GM18507 (cell line): ENCODE data around the gene GNAT2.

Experiments
- DNase-seq: peaks from one replicate; pipeline ENCODE4 v3.0.0; 2011; ENCODE audit warnings: low read depth; ENCODE audit not compliant: insufficient read length; ENCODE audit errors: extremely low spot score
- FAIRE-seq: peaks from 2 replicates; lab custom pipeline; 2011; peaks lifted over from hg19 to GRCh38; lab: Jason Lieb, UNC

GNAT2 gene

DNA sequence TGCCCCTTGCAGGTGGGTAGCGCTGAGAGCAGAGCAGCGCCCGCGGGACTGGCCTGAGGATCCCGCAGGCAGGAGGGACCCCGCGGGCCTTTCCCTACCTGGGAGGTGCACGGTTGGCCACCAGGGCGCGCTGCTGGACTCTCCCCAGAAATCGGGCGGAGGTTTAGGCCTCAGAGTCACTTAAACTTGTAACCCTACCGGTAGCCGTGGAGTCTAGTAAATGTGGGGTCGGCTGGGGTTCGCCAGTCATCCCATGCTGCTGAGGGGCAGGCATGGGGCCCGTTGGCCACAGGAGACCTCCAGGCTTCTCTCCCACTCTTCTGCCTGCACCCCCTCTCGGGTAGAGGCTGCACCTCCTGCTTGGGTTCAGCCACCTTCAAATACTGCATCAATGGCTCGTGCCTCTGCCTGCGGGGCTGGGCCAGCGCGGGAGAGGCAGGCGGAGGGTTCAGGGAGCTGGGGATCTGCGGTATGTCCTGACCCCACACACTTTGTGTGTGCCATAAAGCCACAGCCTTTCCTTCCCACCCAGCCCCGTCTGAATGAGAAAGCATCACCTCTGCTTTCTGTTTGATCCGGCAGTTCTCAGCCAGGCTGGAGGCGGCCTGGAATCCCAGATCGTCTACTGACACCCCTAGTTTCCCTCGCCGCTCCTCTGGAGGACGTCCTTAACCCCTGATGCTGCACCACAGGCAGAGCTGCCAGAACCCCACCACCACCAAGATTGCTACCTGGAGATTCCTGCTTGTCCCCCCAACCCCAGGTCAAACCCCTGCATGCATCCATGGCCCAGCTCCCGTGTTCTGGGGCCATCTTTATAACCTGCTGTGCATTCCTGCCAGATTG, 24.2 kb upstream of the GNAT2 start:
- DNase-seq, result peak; percentile 65
- FAIRE-seq, result peak; percentile 70

DNA sequence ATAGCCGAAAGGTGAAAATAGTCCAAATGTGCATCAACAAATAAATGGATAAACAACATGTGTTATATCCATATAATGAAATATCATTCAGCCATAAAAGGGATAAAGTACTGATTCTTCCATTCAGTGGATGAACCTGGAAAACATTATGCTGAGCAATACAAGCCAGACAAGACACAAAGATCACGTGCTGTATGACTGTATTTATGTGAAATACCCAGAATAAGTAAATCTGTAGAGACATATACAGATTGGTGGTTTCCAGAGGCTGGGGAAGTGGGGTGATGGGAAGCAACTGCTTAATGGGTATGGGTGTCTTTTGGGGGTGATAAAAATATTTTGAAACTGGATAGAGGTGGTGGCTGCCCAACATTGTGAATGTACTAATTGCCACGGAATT, 23.2 kb upstream of the GNAT2 start:
- FAIRE-seq (no peak), DNase-seq (no peak)

DNA sequence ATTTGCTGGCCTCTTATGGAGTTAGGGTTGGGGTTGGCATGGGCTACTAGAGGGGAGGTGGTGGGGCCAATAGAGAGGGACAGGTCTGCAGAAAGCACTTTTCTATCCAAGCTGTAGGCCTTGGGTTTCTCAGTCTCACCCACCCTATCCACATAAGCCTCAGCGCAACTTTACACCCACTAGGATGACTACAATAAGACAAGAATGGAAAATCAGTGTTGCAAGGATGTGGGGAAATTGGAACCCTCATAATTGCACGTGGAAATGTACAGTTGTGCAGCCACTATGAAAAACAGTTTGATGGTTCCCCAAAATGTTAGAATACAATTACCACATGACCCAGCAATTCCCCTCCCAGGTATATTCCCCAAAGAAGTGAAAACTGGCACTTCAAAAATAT, 22.4 kb upstream of the GNAT2 start:
- DNase-seq (no peak), FAIRE-seq (no peak)

DNA sequence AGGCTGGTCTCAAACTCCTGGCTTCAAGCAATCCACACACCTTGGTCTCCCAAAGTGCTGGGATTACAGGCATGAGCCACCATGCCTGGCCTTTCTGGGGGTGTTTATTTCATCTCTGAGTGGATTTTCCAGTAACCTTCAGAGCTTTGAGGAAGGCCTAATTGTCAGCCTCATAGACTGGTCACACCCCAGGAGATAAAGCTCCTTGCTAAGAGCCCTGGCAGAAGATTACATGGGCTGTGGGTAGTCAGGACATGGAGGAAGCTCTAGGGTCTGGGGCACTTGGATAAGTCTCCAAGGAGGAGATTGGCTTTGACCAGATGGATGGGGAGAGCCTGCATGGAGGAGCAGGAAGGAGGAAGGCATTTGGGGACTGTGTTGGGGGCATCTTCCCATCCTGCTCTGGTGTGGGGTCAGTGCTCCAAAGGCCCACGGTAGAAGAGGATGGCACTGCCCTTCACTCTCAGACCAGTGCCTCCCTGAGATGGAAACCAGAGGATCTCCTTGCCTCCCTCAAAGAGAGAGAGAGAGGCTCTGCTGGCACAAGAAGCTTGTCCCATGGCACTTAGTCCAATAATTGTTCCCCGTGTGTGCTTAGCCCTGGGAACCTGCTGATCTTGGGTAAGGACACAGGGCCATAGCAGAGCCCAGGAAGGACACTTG, 21.8 kb upstream of the GNAT2 start:
- no peak for FAIRE-seq

DNA sequence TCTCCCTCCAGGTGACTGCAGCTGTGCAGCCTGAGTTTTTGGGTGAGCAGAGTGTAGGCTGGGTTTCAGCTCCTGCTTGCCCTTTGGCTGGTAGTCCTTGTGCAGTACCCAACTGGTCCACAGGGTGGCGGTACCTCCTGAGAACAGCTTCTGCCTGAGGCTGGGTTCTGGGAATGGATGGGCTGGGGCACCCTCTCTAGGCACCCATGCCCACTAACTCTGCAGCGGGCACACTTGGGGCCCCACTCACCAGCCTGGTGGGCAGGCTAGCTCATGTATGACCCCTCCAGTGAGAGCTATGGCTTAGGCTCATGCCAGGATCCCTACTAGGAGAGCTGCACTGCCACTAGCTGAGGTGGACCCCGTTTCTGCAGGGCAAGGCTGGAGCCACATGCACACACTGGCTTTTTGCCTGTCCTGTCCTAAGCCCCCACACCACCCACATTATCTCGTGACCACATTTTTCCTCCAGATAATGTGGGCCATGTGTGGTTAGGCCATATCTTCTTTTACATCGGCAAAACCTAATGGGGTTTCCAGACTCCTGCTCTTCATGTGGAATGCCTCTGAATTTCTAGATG, 21.0 kb upstream of the GNAT2 start:
- DNase-seq (no peak), FAIRE-seq (peak; percentile 77)

More for the DNA sequence above, 21.8 kb upstream of the GNAT2 start:
- no peak for DNase-seq

DNA sequence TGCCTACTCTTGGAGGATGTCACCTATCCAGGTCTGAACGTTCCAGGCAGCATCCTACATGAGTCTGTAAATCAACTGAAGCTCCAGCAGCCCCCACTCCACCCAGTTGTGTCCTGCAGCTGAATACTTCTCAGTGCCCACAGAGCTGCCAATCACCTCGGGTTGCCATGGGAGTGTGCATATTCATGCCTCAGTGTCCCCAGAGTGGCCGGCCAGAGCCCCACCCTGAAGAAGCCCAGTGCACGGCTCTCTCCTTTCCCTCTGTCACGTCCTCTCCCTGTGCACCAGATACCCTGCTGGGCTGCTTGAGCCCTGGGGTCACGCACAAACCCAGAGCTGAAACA, 20.4 kb upstream of the GNAT2 start:
- no peak for DNase-seq
- no peak for FAIRE-seq

DNA sequence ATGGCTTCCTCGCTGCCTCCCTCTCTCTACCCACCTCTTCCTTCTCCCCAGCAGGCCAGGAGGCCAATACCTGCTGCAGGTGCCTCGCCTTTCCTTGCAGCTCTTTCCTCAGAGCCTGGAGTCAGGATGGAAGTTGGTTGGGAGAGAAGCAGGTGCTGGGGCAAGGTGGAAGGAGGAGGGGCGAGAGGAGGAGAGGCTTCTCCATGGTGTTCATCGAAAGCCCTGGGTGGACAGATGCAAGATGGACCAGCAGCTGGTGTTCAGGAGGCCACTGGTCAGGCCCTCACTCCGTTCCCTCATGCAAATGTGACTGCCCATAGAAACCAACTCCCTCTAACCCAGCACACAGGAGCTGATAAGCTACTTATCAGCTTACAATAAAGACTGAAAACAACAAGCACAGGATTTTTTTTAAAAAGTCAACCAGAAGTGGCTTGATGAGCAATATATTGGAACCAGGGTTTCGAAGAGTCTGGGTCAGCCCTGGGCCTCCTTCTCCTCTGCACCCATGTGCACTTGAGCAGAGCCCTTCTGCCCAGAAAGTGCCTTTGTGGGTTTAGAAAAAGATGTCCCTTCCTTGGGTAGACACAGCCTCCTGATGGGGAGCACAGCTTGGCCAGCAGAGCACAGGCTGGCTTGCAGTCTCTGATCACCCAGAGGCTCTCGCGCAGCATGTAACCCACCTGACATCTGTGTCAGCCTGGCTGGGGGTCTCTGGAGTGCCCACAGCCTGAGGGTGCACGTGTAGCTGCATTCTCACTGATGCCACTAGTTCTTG, 19.8 kb upstream of the GNAT2 start:
- FAIRE-seq (no peak), DNase-seq (no peak)

DNA sequence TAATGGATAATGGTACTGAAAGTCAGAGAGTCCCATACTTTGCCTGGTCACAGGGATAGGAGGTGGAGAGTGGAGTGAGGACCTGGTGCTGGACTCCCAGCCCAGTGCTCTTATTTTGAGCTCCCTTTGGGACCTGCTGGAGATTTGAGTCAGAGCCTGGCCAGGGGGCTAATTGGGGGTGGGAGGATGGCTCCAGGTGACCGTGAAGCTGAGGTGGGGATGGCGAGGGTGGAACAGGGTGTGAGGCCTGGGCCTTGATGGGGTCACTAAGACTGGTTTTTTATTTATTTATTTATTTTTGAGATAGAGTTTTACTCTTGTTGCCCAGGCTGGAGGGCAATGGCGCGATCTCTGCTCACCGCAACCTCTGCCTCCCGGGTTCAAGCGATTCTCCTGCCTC, 18.0 kb upstream of the GNAT2 start:
- DNase-seq (no peak), FAIRE-seq (no peak)

DNA sequence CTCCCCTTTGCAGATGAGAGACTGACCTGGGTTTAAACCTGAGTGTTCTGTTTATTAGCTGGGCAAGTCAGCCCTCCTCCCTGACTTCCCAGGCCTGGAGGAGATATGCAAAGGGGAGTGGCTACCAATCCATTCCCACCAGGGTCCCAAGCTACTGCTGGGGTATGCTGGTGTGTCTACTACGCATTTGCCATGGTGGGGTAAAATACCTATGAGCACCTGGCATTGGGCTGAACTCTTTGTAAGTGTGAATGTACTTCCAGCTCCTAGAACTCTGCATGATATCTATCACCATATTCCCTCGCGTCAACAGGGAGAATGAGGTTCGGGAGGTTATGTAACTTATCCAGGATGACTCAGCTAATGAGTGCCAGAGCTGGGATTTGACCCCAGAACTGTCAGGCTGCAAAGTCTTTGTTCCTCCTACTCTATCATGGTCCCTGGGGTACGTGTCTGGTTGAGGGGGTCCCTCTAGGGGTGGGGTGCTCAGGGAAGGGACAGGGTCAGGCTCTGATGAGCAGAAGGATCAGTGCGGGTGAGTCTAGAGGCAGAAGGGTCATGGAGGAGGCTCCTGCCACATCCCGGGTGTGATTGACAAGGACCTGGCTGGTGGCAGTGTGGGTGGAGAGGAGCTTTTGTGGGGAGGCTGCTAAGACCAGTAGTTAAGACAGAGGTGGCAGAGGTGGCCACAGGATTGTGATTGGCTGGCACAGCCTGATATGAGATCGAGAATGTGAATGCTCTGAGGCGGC, 17.0 kb upstream of the GNAT2 start:
- no peak for FAIRE-seq
- no peak for DNase-seq

DNA sequence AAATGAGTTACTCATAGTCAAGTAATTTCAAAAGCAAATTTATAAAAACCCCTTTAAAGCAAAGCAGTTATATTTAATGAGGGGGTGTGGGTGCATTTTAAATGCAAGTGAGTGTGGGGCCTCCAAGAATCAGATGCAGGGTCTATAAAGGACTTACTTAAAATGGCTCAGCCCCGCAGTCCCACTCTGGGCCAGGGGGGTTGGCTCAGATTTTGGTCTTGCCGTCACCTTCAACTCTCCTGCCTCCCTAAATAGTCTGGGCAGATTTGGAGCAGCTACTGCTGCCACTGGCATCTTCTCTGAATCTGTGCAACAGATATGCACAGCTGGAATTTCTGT, 16.4 kb upstream of the GNAT2 start:
- no peak for FAIRE-seq
- DNase-seq, result no peak

DNA sequence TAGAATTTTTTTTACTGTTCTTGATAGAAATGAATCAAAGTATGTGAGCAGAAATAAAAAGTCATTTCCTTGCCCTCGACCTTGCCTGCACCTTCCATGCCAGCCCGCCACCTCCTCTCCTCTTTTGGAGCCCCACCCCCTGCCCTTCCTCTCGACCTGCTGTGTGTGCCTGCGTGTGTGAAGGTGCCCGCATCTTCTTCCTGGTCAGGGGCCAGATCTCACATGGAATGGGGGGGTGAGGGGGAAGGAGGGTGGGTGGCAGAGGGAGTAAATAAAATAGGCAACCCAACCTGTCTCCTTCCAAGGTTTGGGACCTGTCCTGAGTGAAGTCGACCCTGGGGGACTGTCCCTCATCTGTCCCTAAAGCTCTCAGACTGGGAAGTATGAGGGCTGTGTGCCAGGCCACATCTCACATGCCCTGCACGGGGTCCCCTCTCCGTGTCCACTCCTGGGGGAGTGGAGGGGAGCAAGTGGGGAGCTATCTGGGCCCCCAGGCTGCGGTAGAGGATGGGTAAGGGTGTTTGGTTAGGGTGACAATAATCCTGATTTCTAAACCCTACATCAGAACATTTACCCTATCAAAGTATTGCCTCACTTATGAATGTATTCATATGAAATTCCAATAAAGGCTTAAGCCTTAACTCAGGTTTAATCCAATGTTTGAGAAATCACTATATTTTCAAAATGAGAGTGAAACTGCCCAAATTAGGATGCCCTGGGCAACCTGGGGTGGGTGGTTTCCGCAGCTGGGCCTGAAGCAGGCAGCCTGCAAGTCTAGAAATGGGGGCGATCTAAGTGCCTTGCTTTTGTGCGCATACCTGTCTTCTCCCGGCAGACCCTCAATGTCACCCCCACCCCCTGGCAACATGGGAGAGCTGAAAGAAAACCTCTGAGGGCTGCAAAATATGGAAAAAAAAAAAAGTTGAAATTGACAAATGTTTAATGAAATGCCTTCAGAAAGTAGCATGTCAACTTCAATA, 15.6 kb upstream of the GNAT2 start:
- no peak for DNase-seq

DNA sequence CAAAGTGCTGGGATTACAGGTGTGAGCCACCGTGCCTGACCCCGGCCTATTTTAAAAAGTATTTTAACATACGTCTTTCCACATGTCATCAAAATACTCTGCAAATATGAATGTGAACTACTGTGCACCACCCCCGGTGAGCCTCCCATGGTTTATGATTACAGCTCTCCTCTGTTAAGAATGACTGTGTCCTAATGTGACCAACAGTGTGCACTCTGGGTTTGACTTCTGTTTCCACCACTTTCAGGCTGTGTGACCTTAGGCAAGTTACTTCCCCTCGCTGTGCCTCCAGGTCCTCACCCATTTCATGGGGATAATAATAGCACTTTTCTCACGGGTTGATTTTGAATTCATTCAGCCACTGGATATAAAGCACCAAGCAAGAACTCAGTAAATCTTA, 14.9 kb upstream of the GNAT2 start:
- FAIRE-seq (peak; percentile 12), DNase-seq (no peak)

More for the DNA sequence above, 15.6 kb upstream of the GNAT2 start:
- FAIRE-seq, result no peak

DNA sequence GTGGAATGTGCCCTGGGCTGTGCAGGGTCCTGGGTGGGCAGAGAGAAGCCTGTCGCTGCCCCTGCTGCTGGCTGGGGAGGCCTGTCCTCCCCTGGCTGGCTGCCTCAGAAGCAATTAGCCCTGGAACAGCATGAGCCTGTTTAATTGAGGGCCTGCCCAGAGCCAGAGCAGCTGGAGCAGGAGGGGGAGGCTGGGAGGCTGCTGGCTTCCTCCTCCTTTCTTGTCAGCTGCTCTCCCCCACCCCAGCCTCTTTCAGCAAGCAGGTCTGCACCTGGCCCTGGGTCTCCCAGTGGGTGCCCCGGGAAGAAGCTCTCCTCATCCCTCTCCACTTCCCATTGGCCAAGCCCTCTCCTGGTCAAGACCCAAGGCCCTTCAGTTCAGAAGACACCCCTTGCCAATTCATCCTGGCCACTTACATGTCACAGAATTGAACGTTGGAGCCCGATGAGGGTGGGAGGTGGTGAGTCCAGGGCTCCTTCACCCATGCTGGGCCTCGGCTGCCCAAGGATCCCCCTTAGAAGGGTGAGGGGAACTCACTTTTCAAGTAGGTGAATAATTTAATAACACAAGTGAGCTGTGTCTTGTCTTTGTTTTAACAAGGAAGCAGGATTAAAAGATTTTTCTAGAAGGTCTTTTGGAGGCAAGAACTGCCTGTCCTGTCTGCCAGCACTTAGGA, 13.4 kb upstream of the GNAT2 start:
- FAIRE-seq, result no peak
- no peak for DNase-seq

DNA sequence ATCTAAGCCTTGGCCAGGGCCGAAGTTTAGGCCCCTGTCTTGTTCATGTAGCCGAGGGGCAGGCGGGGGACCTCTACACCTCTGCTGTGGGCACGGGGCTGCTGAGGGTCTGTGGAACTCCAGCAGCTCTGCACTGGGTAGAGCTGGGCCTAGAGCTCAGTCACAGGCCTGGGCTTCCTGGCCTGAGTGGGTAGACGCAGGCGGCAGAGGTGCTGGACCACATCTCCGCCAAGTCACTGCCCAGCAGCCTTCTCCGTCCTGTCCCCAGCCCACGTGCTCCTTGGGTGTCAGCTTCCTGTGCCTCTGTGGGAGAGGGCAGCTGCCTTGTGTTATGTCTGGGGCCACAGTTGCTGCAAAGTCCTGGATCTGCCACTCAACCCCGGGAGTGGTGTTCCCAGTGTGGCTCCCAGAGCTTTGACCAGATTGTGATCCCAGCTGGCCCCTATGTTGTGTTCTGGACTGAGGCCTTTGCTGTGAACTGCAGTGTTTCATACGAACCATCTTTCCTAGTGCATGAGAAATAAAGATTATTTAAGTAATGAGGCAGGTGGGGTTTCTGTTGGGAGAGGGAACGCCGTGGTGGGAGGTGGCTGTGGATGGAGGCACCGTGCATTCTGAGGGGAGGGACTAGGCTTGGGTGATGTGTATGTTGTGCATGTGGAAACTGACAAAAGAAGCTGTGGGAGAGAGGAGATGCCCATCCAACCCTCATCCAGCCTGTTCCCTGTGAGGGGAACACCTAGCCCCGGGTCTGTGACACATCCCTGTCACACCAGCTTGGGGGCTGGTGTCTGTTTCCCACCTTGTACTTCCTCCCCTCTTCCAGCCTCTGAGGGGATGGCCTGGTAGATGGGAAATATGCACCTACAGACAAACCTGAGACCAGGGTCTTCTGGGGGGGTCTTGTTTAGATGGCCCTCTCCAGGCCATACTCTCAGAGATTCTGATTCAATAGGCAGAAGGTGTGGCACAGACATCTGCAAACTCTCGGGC, 12.4 kb upstream of the GNAT2 start:
- FAIRE-seq (no peak), DNase-seq (no peak)

DNA sequence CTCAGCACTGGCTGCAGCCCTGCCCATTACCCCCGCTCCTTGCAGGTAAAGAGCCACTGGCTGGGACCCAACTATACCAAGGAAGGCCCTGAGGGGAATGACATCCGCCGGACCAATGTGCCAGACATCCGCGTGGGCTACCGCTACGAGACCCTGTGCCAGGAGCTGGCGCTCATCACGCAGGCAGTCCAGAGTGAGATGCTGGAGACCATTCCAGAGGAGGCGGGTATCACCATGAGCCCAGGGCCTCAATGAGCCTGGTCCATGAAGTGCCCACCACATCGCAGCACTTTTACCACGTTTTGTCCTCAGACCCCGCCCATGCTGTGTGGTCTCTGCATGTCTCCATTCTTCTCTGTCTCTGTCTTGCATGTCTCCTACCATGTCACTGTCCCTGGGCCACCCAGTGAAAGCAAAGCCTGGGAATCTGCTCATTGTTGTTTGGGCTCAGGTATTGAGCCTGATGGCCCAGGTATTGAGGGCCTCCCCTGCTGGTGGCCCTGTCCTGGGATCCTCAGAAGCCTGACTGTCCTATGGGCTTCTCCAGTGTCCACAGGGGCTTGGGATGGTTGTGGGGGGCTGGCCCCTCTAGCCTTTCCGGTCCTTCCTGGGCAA, 11.6 kb upstream of the GNAT2 start:
- FAIRE-seq (no peak), DNase-seq (no peak)

DNA sequence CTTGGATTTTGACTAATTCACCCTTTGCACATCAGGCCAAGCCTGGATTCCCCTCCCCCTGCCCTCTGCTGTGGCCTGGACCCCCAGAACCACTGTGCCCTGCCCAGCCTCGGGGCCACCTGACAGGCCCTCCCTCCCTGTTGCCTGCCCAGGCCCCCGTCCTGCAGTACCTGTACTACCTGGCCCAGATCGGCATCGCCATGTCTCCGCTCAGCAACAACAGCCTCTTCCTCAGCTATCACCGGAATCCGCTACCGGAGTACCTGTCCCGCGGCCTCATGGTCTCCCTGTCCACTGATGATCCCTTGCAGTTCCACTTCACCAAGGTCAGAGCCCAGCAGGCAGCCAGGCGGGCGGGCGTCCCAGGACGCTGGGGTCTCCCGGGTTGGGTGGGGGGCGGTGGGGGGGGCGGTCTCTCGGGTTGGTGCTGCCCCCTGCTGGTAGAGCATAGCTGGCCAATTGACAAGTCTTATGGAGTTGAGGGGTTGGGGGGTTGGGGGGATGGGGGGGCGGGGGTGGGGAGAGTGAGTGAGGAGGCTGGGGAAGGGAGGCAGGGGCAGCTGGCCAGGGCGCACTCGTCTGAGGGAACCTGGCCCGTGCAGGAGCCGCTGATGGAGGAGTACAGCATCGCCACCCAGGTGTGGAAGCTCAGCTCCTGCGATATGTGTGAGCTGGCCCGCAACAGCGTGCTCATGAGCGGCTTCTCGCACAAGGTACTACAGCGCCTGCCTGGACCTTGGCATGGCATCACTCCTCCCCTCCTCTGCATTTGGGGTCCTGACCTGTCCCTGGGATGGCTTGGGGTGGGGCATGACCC, 10.9 kb upstream of the GNAT2 start:
- no peak for FAIRE-seq
- DNase-seq, result no peak
